GM21423 (cell line): ENCODE data around the gene TMEM40.
"Not testable (repeated sequence)": the region's sequence is repeated elsewhere in the genome, so short reads cannot be mapped to it uniquely, and the experiment has no call there.

ENCODE experiments used
- ATAC-seq: cut with Tn5 transposase; IDR thresholded peaks from one replicate; pipeline ENCODE4 v1.9.1; 2021; ENCODE audit warnings: mild to moderate bottlenecking, moderate library complexity; ENCODE audit not compliant: unreplicated experiment

Gene TMEM40

GRCh38 chr3:12777171-12777570 lies 18.1 kb upstream of the TMEM40 start:
- no peak for ATAC-seq

GRCh38 chr3:12775970-12776369 lies 16.9 kb upstream of the TMEM40 start:
- not testable (repeated sequence) for ATAC-seq

GRCh38 chr3:12775226-12775625 lies 16.2 kb upstream of the TMEM40 start:
- no peak for ATAC-seq

GRCh38 chr3:12774619-12775018 lies 15.6 kb upstream of the TMEM40 start:
- no peak for ATAC-seq

- no peak for ATAC-seq
Observed at GRCh38 chr3:12773710-12774086, 14.6 kb upstream of the TMEM40 start.

- ATAC-seq, result no peak
Observed at GRCh38 chr3:12773030-12773709, 14.1 kb upstream of the TMEM40 start.

- ATAC-seq, result no peak
Observed at GRCh38 chr3:12772462-12772861, 13.4 kb upstream of the TMEM40 start.

- no peak for ATAC-seq
Observed at GRCh38 chr3:12771236-12771635, 12.2 kb upstream of the TMEM40 start.

GRCh38 chr3:12769761-12770160 lies 10.7 kb upstream of the TMEM40 start:
- no peak for ATAC-seq

- ATAC-seq, result no peak
Observed at GRCh38 chr3:12768579-12769527, 9.8 kb upstream of the TMEM40 start.

GRCh38 chr3:12766541-12766940 lies 7.5 kb upstream of the TMEM40 start:
- ATAC-seq, result no peak

GRCh38 chr3:12764171-12764776 lies 5.2 kb upstream of the TMEM40 start:
- no peak for ATAC-seq

GRCh38 chr3:12759693-12760565 lies 870 bp upstream of the TMEM40 start:
- ATAC-seq, result no peak

GRCh38 chr3:12758025-12758781 lies 856 bp downstream of the TMEM40 start:
- no peak for ATAC-seq

GRCh38 chr3:12756635-12757034 lies 2.4 kb downstream of the TMEM40 start:
- ATAC-seq, result no peak

GRCh38 chr3:12756175-12756574 lies 2.9 kb downstream of the TMEM40 start:
- ATAC-seq, result no peak

GRCh38 chr3:12755754-12756153 lies 3.3 kb downstream of the TMEM40 start:
- no peak for ATAC-seq

- ATAC-seq, result no peak
Observed at GRCh38 chr3:12754313-12754712, 4.7 kb downstream of the TMEM40 start.

GRCh38 chr3:12753275-12754028 lies 5.6 kb downstream of the TMEM40 start:
- no peak for ATAC-seq
